ENCODE measurements around the gene SH3PXD2B.

DNA sequence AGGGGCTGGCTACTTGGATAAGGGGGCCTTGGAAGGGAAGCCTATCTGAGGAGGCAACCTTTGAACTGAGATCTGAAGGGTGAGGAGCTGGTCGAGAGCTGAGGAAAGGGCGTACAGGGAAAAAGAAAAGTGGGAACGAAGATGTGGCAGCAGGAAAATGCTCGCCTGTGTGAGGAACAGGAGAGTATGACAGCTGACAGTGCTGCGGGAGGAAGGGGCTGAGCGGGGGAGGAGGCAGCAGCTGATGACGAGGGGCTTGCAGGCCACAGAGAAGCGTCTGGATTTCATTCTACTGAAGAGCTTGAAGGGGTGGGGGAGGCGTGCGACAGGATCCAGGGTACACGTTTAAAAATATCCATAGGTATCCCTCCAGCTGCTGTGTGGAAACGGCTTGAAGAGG is 28.9 kb downstream of the SH3PXD2B start:
- TF ChIP-seq, protein P1, sequence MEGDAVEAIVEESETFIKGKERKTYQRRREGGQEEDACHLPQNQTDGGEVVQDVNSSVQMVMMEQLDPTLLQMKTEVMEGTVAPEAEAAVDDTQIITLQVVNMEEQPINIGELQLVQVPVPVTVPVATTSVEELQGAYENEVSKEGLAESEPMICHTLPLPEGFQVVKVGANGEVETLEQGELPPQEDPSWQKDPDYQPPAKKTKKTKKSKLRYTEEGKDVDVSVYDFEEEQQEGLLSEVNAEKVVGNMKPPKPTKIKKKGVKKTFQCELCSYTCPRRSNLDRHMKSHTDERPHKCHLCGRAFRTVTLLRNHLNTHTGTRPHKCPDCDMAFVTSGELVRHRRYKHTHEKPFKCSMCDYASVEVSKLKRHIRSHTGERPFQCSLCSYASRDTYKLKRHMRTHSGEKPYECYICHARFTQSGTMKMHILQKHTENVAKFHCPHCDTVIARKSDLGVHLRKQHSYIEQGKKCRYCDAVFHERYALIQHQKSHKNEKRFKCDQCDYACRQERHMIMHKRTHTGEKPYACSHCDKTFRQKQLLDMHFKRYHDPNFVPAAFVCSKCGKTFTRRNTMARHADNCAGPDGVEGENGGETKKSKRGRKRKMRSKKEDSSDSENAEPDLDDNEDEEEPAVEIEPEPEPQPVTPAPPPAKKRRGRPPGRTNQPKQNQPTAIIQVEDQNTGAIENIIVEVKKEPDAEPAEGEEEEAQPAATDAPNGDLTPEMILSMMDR (IDR thresholded peaks at IDR 0.05), result no peak
- TF ChIP-seq POLR2AphosphoS5 (IDR thresholded peaks at IDR 0.05), result no peak
- no peak for TF ChIP-seq POLR2A (IDR thresholded peaks at IDR 0.05)
- no peak for TF ChIP-seq EP300 (IDR thresholded peaks at IDR 0.05)

Data from stomach (tissue), 4 donors.